HG03095 (cell line): ENCODE measurements around the gene RNF123.

Experiments used
- ATAC-seq: cut with Tn5 transposase; IDR thresholded peaks from one replicate; pipeline ENCODE4 v1.9.1; 2021; ENCODE audit warnings: moderate library complexity; ENCODE audit not compliant: unreplicated experiment

Gene RNF123

DNA sequence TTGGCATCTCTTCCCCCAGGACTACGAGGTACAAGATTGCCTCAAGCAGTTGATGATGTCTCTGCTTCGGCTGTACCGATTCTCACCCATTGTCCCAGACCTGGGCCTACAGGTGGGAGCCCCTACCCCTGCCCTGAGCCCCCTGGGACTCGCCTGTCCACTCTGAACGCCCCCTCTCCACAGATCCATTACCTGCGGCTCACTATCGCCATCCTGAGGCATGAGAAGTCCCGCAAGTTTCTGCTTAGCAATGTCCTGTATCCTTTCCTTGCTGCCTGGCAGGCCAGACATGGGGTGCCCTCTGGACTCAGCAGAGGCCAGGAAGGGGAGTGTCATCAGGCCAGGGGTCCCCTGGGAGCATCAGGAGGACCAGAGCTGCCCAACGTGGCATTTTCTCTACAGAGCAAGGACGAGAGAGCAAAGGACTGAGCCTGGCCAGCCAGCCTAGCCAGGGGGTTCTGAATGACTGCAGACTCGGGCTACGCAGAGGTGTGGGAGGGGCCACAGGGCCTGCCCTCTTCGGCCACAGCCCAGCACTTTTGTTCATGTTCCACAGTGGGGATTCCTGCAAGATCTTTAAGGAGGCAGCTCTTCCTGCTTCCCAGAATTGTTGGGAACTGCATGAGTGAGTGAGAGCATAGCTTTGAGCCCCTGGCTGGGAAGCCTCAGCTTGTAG, 11.2 kb downstream of the RNF123 start:
- no peak for ATAC-seq

- no peak for ATAC-seq
These were observed 12.2 kb downstream of the RNF123 start for GRCh38 chr3:49701388-49702077.

- ATAC-seq = no peak
These were observed 13.3 kb downstream of the RNF123 start for GRCh38 chr3:49702672-49703071.

- peak; percentile 74 for ATAC-seq
These were observed 14.1 kb downstream of the RNF123 start for GRCh38 chr3:49703443-49703927.

- ATAC-seq = no peak
These were observed 14.6 kb downstream of the RNF123 start for GRCh38 chr3:49703956-49704355.

DNA sequence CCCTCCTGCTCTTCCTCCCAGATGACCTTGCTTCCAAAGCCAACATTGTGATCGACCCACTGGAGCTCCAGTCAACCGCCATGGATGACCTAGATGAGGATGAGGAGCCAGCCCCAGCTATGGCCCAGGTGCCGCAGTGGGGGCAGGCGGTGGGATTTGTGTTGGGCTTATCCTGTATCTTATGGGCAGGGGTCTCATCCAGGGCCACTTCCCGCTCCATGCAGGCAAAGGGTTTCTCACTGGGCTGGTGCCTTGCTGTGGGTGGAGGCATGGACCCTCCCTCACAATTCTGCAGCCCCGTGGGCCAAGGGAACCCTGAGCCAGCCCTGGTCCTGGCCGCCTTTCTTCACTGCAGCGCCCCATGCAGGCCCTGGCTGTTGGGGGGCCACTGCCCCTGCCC, 15.3 kb downstream of the RNF123 start:
- ATAC-seq = no peak

DNA sequence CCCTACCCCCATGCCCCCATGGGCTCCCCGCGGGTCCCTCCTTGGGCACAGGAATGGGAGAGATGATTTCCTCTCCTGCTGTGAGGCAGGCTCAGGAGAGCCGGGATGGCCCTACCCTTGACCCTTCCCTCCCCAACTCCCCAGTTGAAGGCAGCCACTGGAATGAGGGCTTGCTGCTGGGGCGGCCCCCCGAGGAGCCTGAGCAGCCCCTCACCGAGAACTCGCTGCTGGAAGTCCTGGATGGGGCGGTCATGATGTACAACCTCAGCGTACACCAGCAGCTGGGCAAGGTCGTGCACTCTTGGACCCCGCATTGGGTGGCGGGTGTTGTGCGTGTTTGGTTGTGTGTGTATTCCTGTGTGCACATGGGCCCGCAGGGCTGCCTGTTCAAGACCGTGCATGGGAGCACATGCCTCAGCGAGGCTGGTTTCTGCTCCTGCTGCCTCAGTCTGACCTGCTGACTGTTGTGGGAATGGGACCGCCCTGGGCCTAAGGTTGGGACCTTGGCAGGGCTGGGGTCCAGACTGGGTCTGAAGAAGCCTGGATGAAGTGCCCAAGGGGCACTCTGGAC, 16.1 kb downstream of the RNF123 start:
- ATAC-seq = no peak

DNA sequence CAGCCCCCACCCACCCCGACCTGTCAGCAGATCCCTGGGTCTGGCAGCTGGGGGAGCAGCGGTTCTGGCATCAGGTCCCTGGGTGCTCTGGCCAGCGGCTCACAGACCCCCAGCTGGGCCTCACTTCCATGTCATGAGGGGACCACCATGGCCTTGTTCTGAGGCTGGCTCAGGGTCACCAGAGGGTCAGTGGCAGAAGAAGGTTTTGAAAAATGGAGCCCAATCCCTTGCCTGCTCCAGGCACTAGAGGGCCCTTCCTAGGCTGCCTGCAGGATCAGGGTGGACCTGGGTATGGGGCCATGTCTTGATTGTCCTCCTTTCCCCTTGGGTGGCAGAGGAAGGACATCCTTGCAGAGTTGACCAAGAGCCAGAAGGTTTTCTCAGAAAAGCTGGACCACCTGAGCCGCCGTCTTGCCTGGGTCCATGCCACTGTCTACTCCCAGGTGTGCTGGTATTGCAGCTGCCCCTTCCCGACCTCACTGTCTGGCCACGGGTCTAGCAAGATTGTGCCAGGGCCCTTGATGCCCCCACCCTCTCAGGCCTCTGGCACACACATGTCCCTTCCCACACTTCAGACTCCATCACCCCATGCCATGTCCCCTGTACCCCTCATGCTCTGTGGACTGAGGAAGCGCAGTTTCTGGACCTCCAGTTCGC, 17.2 kb downstream of the RNF123 start:
- ATAC-seq = no peak

GRCh38 chr3:49707113-49707480, 17.7 kb downstream of the RNF123 start:
- no peak for ATAC-seq

GRCh38 chr3:49709852-49710251, 20.5 kb downstream of the RNF123 start:
- no peak for ATAC-seq

- no peak for ATAC-seq
These were observed 22.1 kb downstream of the RNF123 start for GRCh38 chr3:49711489-49711888.

DNA sequence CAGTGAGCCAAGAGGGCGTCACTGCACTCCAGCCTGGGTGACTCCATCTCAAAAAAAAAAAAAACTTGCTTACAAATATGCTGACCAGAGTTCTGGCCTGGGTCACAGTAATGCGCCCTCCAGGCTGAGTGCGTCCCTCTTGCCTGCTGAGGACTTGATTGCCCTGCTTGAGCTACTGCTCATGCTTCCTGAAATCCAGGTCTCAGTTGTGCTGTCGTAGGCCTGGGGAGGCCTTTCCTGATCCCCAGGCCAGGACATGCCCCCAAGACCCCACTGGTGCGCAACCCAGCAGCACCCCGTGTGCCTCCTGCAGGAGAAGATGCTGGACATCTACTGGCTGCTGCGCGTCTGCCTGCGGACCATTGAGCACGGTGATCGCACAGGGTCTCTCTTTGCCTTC, 22.8 kb downstream of the RNF123 start:
- ATAC-seq = no peak

GRCh38 chr3:49712631-49713317, 23.4 kb downstream of the RNF123 start:
- no peak for ATAC-seq

- no peak for ATAC-seq
These were observed 24.2 kb downstream of the RNF123 start for GRCh38 chr3:49713336-49714105.

GRCh38 chr3:49714728-49715550, 25.6 kb downstream of the RNF123 start:
- no peak for ATAC-seq

DNA sequence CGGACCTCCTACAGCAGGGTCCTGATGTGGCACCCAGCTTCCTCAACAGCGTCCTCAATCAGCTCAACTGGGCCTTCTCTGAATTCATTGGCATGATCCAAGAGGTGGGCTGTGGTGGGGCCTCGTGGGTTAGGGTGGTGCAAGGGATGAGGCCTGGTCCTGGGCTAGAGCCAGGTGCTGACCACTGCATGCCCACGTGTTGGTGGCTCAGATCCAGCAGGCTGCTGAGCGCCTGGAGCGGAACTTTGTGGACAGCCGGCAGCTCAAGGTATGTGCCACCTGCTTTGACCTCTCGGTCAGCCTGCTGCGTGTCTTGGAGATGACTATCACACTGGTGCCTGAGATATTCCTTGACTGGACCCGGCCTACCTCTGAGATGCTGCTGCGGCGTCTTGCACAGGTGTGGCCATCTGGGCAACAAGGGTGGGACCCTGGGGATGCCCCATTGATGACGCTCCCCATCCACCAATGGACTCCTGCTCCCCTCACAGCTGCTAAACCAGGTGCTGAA, 26.3 kb downstream of the RNF123 start:
- no peak for ATAC-seq

DNA sequence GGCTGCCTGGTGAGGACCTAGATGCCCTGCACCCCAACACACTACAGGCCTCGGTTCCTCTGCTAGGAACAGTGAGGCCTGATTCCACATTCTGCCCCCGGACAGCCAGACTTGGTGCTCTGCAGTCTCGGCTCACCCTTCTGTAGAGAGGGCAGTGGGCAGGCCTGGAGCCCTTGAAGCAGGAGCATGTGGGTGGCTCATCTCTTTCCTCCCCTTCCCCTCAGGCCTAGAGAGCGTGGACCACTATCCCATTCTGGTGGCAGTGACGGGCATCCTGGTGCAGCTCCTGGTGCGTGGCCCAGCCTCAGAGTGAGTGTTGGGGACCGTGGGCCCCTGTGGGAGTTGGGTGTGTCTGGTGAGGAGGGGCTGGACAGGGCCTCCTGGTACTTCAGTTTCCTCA, 26.8 kb downstream of the RNF123 start:
- ATAC-seq = no peak

DNA sequence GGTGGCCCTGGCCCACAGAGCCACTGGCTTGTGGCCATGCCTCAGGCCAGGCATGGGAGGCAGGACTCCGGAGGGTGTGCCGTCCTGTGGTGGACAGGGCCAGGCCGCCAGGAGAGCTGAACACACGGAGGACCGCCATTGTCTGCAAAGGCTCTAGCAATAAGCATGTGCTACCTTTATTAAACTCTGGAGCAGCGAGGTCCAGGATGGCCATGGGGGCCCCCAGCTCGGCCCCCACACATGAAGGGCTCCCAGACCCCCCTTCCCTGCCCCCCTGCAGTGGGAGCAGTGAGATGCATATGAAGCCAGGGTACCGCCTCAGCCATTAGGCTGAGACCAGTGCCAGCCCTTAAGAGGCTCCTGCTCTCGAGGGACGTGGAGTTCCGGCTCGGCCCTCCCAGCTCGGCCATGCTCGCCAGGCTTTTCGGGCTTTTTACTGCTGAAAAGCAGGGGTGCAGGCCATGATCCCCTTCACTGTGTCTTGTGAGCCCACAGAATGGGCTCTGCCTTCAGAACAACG, 27.4 kb downstream of the RNF123 start:
- no peak for ATAC-seq
